ENCODE results near the gene RSRC1. TPM values are rescaled to one million over a fixed set of nuclear protein-coding genes. Genes with fewer than 3 reads are reported as not detected.
A peak's percentile ranks its signal among the peaks of the same experiment; 100 is the strongest.

Gene RSRC1
- total and polyA plus RNA-seq, 7 donors, result 14.9 to 60.7 (median 41.0) TPM

GRCh38 chr3:158105710-158106253 is 4.1 kb upstream of the RSRC1 start:
- peaks cover 66 to 87% (median 84%) of the 10 kb centered on the region in 3 donors for H3K27me3 ChIP-seq
- no peaks in the 10 kb centered on the region for H3K36me3 ChIP-seq
- H3K4me1 ChIP-seq, result peaks cover 0 to 44% (median 41%) of the 10 kb centered on the region in 4 donors
- peak overlapping the region; percentile 4 to 42 (median 32) for H3K4me3 ChIP-seq
- intact Hi-C loops (cut with DNase I), result no loop called here
- TF ChIP-seq POLR2A (IDR thresholded peaks at IDR 0.05) (no peak), POLR2AphosphoS5 (IDR thresholded peaks at IDR 0.05) (peak in 1 of 4 donors; percentile 35)
- DNase-seq, result no peak
- WGBS, 2 donors, result 1% methylated on average over 45 of the region's 45 CpGs
- no peaks in the 10 kb centered on the region for H3K9me3 ChIP-seq
- H3K27ac ChIP-seq, result no peak overlapping the region

- H3K27ac ChIP-seq, result no peak overlapping the region
- H3K4me1 ChIP-seq, result peaks cover 0 to 54% (median 51%) of the 10 kb centered on the region in 4 donors
- H3K4me3 ChIP-seq, result peak overlapping the region in 1 of 4 donors; percentile 24
- DNase-seq, result no peak
- no peaks in the 10 kb centered on the region for H3K9me3 ChIP-seq
- intact Hi-C loops (cut with DNase I), result no loop called here
- H3K36me3 ChIP-seq, result no peaks in the 10 kb centered on the region
- 3% methylated on average over 37 of the region's 37 CpGs for WGBS, 2 donors
- peaks cover 57 to 76% (median 72%) of the 10 kb centered on the region in 3 donors for H3K27me3 ChIP-seq
- TF ChIP-seq CTCF (IDR thresholded peaks at IDR 0.05) (no peak), EP300 (IDR thresholded peaks at IDR 0.05) (no peak), POLR2AphosphoS5 (IDR thresholded peaks at IDR 0.05) (peak in 1 of 4 donors; percentile 4), POLR2A (IDR thresholded peaks at IDR 0.05) (no peak)
These were observed 3.0 kb upstream of the RSRC1 start for GRCh38 chr3:158106766-158107471.

GRCh38 chr3:158107605-158108444 is 2.1 kb upstream of the RSRC1 start:
- peaks cover 0 to 54% (median 48%) of the 10 kb centered on the region in 4 donors for H3K4me1 ChIP-seq
- no peak overlapping the region for H3K4me3 ChIP-seq
- intact Hi-C loops (cut with DNase I), result no loop called here

GRCh38 chr3:158108445-158108985 is 1.4 kb upstream of the RSRC1 start:
- no peaks in the 10 kb centered on the region for H3K9me3 ChIP-seq
- no peak for DNase-seq
- H3K27me3 ChIP-seq, result peaks cover 42 to 60% (median 56%) of the 10 kb centered on the region in 3 donors
- no peak overlapping the region for H3K27ac ChIP-seq
- intact Hi-C loops (cut with DNase I), result no loop called here
- H3K4me1 ChIP-seq, result peaks cover 0 to 49% (median 41%) of the 10 kb centered on the region in 4 donors
- TF ChIP-seq CTCF (IDR thresholded peaks at IDR 0.05) (no peak), EP300 (IDR thresholded peaks at IDR 0.05) (no peak), POLR2AphosphoS5 (IDR thresholded peaks at IDR 0.05) (no peak), POLR2A (IDR thresholded peaks at IDR 0.05) (no peak)
- no peaks in the 10 kb centered on the region for H3K36me3 ChIP-seq
- no peak overlapping the region for H3K4me3 ChIP-seq
- whole genome bisulfite sequencing, 2 donors, result 12 to 14% methylated on average over 2 of the region's 2 CpGs

More at GRCh38 chr3:158107605-158108444, 2.1 kb upstream of the RSRC1 start:
- Histone ChIP-seq H3K9me3 (no peaks in the 10 kb centered on the region), H3K36me3 (no peaks in the 10 kb centered on the region), H3K27ac (no peak overlapping the region), H3K27me3 (peaks cover 48 to 67% (median 63%) of the 10 kb centered on the region in 3 donors)
- DNase-seq, result no peak
- WGBS, 2 donors, result 11 to 12% methylated on average over 15 of the region's 15 CpGs
- TF ChIP-seq POLR2AphosphoS5 (IDR thresholded peaks at IDR 0.05), result peak in 2 of 4 donors; percentile 43 to 49
- no peak for TF ChIP-seq POLR2A (IDR thresholded peaks at IDR 0.05)
- no peak for TF ChIP-seq CTCF (IDR thresholded peaks at IDR 0.05)
- TF ChIP-seq EP300 (IDR thresholded peaks at IDR 0.05), result no peak

Measured in sigmoid colon (tissue), 7 donors.